ENCODE measurements around the gene CD28.

Gene CD28

GRCh38 chr2:203706403-203706802 lies at the start of gene CD28:
Gene CD28 (plus strand): TSS chr2:203706639. CDS start chr2:203706697, 58 bp downstream.
- no peak for DNase-seq

- no peak for DNase-seq
These were observed 46.9 kb upstream of the CD28 start for GRCh38 chr2:203659331-203660049.

GRCh38 chr2:203660465-203660864 lies 46.0 kb upstream of the CD28 start:
- DNase-seq = no peak

- no peak for DNase-seq
These were observed 45.0 kb upstream of the CD28 start for GRCh38 chr2:203661279-203661908.

- no peak for DNase-seq
These were observed 44.0 kb upstream of the CD28 start for GRCh38 chr2:203662487-203662886.

- DNase-seq = no peak
These were observed 43.5 kb upstream of the CD28 start for GRCh38 chr2:203662951-203663350.

- no peak for DNase-seq
These were observed 42.2 kb upstream of the CD28 start for GRCh38 chr2:203664029-203664755.

- DNase-seq = no peak
These were observed 38.6 kb upstream of the CD28 start for GRCh38 chr2:203667838-203668237.

- peak; percentile 41 for DNase-seq
These were observed 36.6 kb upstream of the CD28 start for GRCh38 chr2:203669820-203670219.

- no peak for DNase-seq
These were observed 35.5 kb upstream of the CD28 start for GRCh38 chr2:203670939-203671338.

- no peak for DNase-seq
These were observed 34.6 kb upstream of the CD28 start for GRCh38 chr2:203671876-203672275.

- DNase-seq = no peak
These were observed 33.6 kb upstream of the CD28 start for GRCh38 chr2:203672856-203673255.

- DNase-seq = no peak
These were observed 32.5 kb upstream of the CD28 start for GRCh38 chr2:203673933-203674332.

GRCh38 chr2:203675086-203675485 lies 31.4 kb upstream of the CD28 start:
- peak; percentile 67 for DNase-seq

GRCh38 chr2:203678971-203679370 lies 27.5 kb upstream of the CD28 start:
- peak; percentile 28 for DNase-seq

- DNase-seq = no peak
These were observed 27.0 kb upstream of the CD28 start for GRCh38 chr2:203679401-203679800.

- peak; percentile 20 for DNase-seq
These were observed 24.5 kb upstream of the CD28 start for GRCh38 chr2:203681978-203682377.

- peak; percentile 62 for DNase-seq
These were observed 23.7 kb upstream of the CD28 start for GRCh38 chr2:203682688-203683130.

GRCh38 chr2:203683421-203683820 lies 23.0 kb upstream of the CD28 start:
- no peak for DNase-seq

GRCh38 chr2:203683932-203684556 lies 22.4 kb upstream of the CD28 start:
- peak; percentile 75 for DNase-seq

- DNase-seq = peak; percentile 82
These were observed 21.3 kb upstream of the CD28 start for GRCh38 chr2:203685081-203685621.

- DNase-seq = no peak
These were observed 20.5 kb upstream of the CD28 start for GRCh38 chr2:203685789-203686420.

GRCh38 chr2:203687165-203687564 lies 19.3 kb upstream of the CD28 start:
- no peak for DNase-seq

All from fibroblast of skin of right biceps (primary cell).